ENCODE data around the gene OR2H2. TPM values are rescaled to one million over a fixed set of nuclear protein-coding genes. Genes with fewer than 3 reads are reported as not detected.

Gene OR2H2
- total RNA-seq, 4 donors from 2014 or later: not detected

DNA sequence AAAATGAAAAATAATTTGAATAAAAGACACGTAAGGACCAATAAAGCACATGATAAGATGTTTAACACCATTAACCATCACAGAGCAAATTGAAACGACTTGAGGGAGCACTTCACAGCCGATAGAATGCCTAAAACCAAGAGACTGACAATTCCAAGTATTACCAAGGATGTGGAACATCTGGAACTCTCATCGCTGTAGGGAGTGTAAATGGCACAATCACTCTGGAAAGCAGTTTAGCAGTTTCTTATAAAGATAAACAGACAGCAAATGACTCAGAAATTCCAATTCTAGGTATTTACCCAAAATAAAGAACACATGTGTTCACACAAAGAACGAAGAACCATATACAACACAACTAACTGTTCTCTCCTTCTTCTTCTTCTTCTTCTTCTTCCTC is 16.9 kb upstream of the OR2H2 start:
- no peaks in the 10 kb centered on the region for H3K4me1 ChIP-seq
- H3K27ac ChIP-seq: no peak overlapping the region
- no peak for DNase-seq (ENCODE audit: low spot score in 2 of 2)
- H3K36me3 ChIP-seq: no peaks in the 10 kb centered on the region
- H3K27me3 ChIP-seq: no peaks in the 10 kb centered on the region
- TF ChIP-seq, protein P1, sequence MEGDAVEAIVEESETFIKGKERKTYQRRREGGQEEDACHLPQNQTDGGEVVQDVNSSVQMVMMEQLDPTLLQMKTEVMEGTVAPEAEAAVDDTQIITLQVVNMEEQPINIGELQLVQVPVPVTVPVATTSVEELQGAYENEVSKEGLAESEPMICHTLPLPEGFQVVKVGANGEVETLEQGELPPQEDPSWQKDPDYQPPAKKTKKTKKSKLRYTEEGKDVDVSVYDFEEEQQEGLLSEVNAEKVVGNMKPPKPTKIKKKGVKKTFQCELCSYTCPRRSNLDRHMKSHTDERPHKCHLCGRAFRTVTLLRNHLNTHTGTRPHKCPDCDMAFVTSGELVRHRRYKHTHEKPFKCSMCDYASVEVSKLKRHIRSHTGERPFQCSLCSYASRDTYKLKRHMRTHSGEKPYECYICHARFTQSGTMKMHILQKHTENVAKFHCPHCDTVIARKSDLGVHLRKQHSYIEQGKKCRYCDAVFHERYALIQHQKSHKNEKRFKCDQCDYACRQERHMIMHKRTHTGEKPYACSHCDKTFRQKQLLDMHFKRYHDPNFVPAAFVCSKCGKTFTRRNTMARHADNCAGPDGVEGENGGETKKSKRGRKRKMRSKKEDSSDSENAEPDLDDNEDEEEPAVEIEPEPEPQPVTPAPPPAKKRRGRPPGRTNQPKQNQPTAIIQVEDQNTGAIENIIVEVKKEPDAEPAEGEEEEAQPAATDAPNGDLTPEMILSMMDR (IDR thresholded peaks at IDR 0.05): no peak
- no peak for TF ChIP-seq EP300 (IDR thresholded peaks at IDR 0.05)
- no peak for TF ChIP-seq POLR2A (IDR thresholded peaks at IDR 0.05)
- no peak overlapping the region for H3K4me3 ChIP-seq
- no peaks in the 10 kb centered on the region for H3K9me3 ChIP-seq
- WGBS, 2 donors: 64 to 67% methylated on average over 5 of the region's 5 CpGs

DNA sequence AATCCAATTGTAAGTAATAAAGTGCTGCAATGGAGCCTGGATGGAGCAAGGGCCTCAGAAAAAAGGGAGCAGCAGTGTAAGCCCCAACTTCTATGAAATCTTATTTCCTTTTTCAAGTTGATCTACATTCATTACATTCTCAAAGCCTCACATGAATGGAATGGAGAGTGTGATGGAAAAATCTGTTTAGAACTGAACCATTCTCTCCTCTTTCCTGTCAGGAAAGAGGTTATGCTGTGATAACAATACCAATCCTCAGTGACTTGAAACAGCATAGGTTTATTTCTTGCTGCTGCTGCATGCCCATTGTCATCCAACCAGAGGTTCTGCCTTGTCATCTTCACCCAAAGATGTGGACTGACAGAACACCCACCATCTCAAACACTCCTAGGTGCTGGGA is 8.9 kb upstream of the OR2H2 start:
- no peaks in the 10 kb centered on the region for H3K36me3 ChIP-seq
- H3K4me3 ChIP-seq: no peak overlapping the region
- no peaks in the 10 kb centered on the region for H3K4me1 ChIP-seq
- no peaks in the 10 kb centered on the region for H3K9me3 ChIP-seq
- peaks cover 0 to 3% of the 10 kb centered on the region in 2 donors for H3K27me3 ChIP-seq
- TF ChIP-seq POLR2A (IDR thresholded peaks at IDR 0.05): no peak
- no peak for TF ChIP-seq EP300 (IDR thresholded peaks at IDR 0.05)
- TF ChIP-seq, protein P1 (IDR thresholded peaks at IDR 0.05): no peak
- DNase-seq (ENCODE audit: low spot score in 2 of 2): no peak
- no peak overlapping the region for H3K27ac ChIP-seq

DNA sequence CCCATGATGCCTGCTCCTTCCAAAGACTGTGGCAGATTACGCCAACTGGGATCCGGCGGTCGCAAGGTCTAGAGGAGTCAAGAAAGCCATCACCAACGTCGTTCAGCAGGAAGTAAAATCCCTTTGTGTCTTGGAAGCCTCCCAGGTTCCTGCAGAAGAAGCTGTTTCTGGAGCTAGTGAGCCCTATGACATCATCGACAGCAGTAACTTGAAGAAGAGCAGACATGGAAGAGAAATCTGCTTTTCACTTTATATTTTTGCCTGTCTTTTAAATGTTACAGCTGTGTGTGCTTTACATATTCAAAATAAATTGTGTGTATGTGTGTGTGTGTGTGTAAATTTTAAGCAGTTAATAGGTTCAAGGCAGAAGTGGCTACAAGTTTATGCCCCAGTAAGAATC is 7.4 kb upstream of the OR2H2 start:
- no peaks in the 10 kb centered on the region for H3K9me3 ChIP-seq
- H3K4me1 ChIP-seq: no peaks in the 10 kb centered on the region
- H3K27me3 ChIP-seq: peaks cover 0 to 3% of the 10 kb centered on the region in 2 donors
- H3K27ac ChIP-seq: no peak overlapping the region
- 61 to 62% methylated on average over 7 of the region's 7 CpGs for WGBS, 2 donors
- TF ChIP-seq EP300 (IDR thresholded peaks at IDR 0.05) (no peak), POLR2A (IDR thresholded peaks at IDR 0.05) (no peak)
- TF ChIP-seq, protein P1 (IDR thresholded peaks at IDR 0.05): no peak
- no peak overlapping the region for H3K4me3 ChIP-seq
- DNase-seq (ENCODE audit: low spot score in 2 of 2): no peak
- H3K36me3 ChIP-seq: no peaks in the 10 kb centered on the region

DNA sequence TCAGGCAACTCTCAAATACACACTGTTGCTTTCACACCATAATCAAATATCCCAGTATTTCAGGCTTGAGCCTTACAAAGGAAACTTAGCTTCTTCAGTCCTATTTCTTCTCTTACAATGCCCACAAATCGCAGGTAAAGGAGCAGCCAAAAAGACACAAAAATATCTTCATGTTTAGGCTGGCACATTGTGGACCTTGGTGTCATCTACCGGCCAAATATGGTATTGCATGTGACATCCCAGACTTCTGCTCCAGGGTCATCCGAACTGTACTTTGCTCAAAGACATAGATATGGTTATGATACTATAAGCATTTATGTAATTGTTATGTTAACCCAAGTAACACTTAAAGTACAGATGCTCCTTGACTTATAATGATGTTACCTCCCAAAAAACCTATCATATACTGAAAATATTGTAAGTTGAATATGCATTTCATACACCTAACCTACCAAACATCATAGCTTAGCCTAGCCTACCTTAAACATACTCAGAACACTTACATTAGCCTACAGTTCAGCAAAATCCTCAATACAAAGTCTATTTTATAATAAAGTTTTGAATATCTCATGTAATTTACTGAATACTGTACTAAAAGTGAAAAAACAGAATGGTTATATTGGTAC is 4.6 kb downstream of the OR2H2 start:
- Histone ChIP-seq H3K36me3 (no peaks in the 10 kb centered on the region), H3K4me1 (no peaks in the 10 kb centered on the region), H3K27ac (no peak overlapping the region), H3K9me3 (no peaks in the 10 kb centered on the region), H3K4me3 (no peak overlapping the region), H3K27me3 (no peaks in the 10 kb centered on the region)
- WGBS, 2 donors: 3 to 4% methylated on average over 3 of the region's 3 CpGs
- DNase-seq (ENCODE audit: low spot score in 2 of 2): peak in 1 of 2 donors; percentile 75
- no peak for TF ChIP-seq POLR2A (IDR thresholded peaks at IDR 0.05)
- TF ChIP-seq, protein P1 (IDR thresholded peaks at IDR 0.05): peak; percentile 71 to 94 (median 82)

DNA sequence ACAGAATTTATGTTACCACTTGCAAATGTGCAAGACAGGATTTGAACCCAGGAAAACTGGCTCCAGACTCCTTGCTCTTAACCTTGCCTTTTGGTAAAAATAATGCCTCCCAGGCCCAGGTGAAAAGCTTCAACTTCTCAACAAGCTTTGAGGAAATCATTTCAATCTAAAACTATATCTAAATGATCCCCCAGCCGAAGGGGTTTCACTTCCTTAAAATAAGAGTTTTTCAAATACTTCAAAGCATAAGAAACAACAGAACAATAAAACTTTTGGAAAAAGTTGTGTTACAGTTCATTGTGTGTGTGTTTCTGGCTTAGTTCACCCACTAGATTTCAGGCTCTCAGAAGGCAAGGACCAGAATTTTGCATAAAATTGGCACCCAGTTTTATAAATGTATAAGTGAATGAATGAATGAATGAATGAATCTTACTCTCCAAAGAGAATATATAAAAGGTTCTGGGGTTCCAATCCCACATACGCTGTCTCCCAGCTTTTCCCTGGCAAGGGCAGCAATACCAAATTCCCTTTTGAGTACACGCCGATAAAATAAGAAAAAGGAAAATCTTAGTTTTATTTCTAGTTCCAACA is 5.4 kb downstream of the OR2H2 start:
- Histone ChIP-seq H3K36me3 (no peaks in the 10 kb centered on the region), H3K27ac (no peak overlapping the region), H3K4me3 (no peak overlapping the region), H3K9me3 (no peaks in the 10 kb centered on the region), H3K27me3 (no peaks in the 10 kb centered on the region), H3K4me1 (no peaks in the 10 kb centered on the region)
- DNase-seq (ENCODE audit: low spot score in 2 of 2): no peak
- 83 to 85% methylated on average over 4 of the region's 4 CpGs for WGBS, 2 donors
- TF ChIP-seq EP300 (IDR thresholded peaks at IDR 0.05) (no peak), POLR2A (IDR thresholded peaks at IDR 0.05) (no peak)
- TF ChIP-seq, protein P1 (IDR thresholded peaks at IDR 0.05): no peak

Data from tibial nerve (tissue), 4 donors.